HepG2 (cell line): Measurements from ENCODE around the gene MST1R.
A peak's percentile ranks its signal among the peaks of the same experiment; 100 is the strongest.

Experiments used
- EZH2 ChIP-seq: conservative IDR thresholded peaks from 2 replicates; pipeline ENCODE4 v1.6.1; 2012; ENCODE audit warnings: mild to moderate bottlenecking, low read depth, low read length, moderate library complexity
- TGIF2 ChIP-seq: IDR thresholded peaks from 2 replicates; pipeline ENCODE4 v1.6.1; 2016; ENCODE audit warnings: control low read depth, missing compliant biosample characterization
- ZNF20 ChIP-seq: sonication (generic); formaldehyde crosslinking; IDR thresholded peaks from 2 replicates; pipeline ENCODE4 v1.4.0; 2020; ENCODE audit warnings: mild to moderate bottlenecking, moderate library complexity, missing genetic modification reagents

- TF ChIP-seq EZH2 (no peak), ZNF20 (CRISPR knock-in tag) (no peak), TGIF2 (peak; percentile 97)
Observed at GRCh38 chr3:49929291-49930167, 25.9 kb upstream of the MST1R start, which contains the start of gene MON1A.
